Osteocyte (in vitro differentiated cells): Measurements from ENCODE around the gene BOD1. TPM values are rescaled to one million over a fixed set of nuclear protein-coding genes. Genes with fewer than 3 reads are reported as not detected.

ENCODE experiments used
- DNase-seq: peaks from one replicate; pipeline ENCODE4 v3.0.0; 2021; ENCODE audit warnings: mixed read lengths; ENCODE audit not compliant: unreplicated experiment; ENCODE audit errors: extremely low spot score
- H3K27ac Mint-ChIP-seq: one replicate; pipeline ENCODE4 v1.8.0; 2021; ENCODE audit warnings: mild to moderate bottlenecking, mixed read lengths; ENCODE audit not compliant: unreplicated experiment
- H3K27me3 Mint-ChIP-seq: one replicate; pipeline ENCODE4 v1.8.0; 2021; ENCODE audit warnings: mixed read lengths; ENCODE audit not compliant: unreplicated experiment
- H3K36me3 Mint-ChIP-seq: one replicate; pipeline ENCODE4 v1.8.0; 2021; ENCODE audit warnings: mixed read lengths; ENCODE audit not compliant: unreplicated experiment
- H3K4me1 Mint-ChIP-seq: one replicate; pipeline ENCODE4 v1.8.0; 2021; ENCODE audit warnings: mixed read lengths; ENCODE audit not compliant: unreplicated experiment
- H3K4me3 Mint-ChIP-seq: one replicate; pipeline ENCODE4 v1.8.0; 2021; ENCODE audit warnings: mild to moderate bottlenecking, moderate library complexity, mixed read lengths; ENCODE audit not compliant: unreplicated experiment
- H3K9me3 Mint-ChIP-seq: one replicate; pipeline ENCODE4 v1.8.0; 2021; ENCODE audit warnings: mixed read lengths; ENCODE audit not compliant: unreplicated experiment
- total RNA-seq: library from RNA; stranded (reverse); gene quantifications from 2 replicates; pipeline ENCODE4 v1.2.1, GENCODE V29; 2021
- TF ChIP-seq, protein P1 (sequence below): fragments of 200-600 bp; sonication (generic); IDR thresholded peaks from 2 replicates; pipeline ENCODE4 v1.5.0; 2021; ENCODE audit warnings: antibody characterized with exemption, mild to moderate bottlenecking, moderate library complexity

The BOD1 gene
- total RNA-seq, 1 donor from 2014 or later = 70.7 TPM

DNA sequence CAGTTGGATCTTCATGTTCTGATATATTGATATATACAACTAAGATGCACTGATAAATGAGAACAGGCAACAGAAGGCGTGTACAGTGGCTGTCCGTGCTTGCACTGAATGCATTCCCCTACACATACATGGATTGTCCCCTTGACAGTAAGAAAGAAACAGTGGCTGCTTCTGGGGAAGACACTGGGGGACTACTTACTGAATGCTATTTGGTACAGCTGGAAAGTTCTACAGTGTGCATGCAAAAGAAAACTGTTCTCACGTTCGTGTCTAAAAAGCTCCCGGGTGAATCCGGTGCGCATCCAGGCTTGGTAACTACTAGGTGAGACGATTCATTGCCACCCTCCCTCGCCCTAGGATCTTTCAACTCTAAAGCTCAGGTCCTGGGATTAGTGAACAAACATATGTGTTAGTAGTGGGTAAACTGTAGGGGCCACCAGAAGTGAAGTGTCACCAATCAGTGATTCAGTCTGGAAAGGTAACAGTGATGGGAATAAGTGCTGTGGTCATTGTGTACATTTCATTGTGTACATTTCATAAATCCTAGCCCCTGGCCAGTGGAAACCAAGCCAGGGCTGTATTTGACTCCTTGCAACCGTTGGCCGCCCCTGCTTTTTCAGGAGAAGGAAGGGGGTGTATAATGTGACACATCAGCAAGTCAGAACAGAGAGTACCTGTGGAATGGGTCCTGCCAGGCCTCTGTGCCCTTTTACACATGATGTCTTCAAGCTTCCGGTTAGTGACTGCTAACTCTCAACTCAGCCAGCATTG lies 46.3 kb upstream of the BOD1 start:
- TF ChIP-seq, protein P1, sequence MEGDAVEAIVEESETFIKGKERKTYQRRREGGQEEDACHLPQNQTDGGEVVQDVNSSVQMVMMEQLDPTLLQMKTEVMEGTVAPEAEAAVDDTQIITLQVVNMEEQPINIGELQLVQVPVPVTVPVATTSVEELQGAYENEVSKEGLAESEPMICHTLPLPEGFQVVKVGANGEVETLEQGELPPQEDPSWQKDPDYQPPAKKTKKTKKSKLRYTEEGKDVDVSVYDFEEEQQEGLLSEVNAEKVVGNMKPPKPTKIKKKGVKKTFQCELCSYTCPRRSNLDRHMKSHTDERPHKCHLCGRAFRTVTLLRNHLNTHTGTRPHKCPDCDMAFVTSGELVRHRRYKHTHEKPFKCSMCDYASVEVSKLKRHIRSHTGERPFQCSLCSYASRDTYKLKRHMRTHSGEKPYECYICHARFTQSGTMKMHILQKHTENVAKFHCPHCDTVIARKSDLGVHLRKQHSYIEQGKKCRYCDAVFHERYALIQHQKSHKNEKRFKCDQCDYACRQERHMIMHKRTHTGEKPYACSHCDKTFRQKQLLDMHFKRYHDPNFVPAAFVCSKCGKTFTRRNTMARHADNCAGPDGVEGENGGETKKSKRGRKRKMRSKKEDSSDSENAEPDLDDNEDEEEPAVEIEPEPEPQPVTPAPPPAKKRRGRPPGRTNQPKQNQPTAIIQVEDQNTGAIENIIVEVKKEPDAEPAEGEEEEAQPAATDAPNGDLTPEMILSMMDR = no peak
- no peaks in the 10 kb centered on the region for H3K27me3 Mint-ChIP-seq
- no peaks in the 10 kb centered on the region for H3K36me3 Mint-ChIP-seq
- H3K9me3 Mint-ChIP-seq = peaks cover 4% of the 10 kb centered on the region
- no peak for DNase-seq
- H3K4me1 Mint-ChIP-seq = peaks cover 1% of the 10 kb centered on the region
- H3K27ac Mint-ChIP-seq = no peak overlapping the region
- H3K4me3 Mint-ChIP-seq = no peak overlapping the region

- Mint-ChIP-seq H3K4me3 (no peak overlapping the region), H3K27me3 (no peaks in the 10 kb centered on the region)
- TF ChIP-seq, protein P1 = no peak
Observed at GRCh38 chr5:173660481-173661280, 44.2 kb upstream of the BOD1 start.

DNA sequence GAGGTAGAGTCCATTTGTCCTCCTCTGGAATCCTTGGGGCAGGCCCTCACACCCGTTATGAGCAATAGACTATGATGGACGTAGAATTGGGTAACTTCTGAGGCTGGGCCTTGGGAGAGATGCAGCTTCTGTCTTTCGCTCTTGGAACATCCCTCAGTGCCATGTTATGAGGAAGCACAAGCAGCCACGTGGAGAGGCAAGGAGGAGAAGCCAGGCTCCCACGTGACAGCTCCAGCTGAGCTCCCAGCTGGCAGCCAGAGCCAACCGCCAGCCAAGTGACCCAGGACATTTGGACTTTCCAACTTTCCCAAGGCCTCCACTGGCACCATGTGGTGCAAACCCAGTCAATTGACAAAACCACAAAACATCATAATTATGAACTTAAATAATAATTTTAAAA lies 43.0 kb upstream of the BOD1 start:
- no peak overlapping the region for H3K27ac Mint-ChIP-seq
- TF ChIP-seq, protein P1 = no peak
- peaks cover 1% of the 10 kb centered on the region for H3K4me1 Mint-ChIP-seq
- H3K4me3 Mint-ChIP-seq = no peak overlapping the region
- no peaks in the 10 kb centered on the region for H3K27me3 Mint-ChIP-seq
- H3K9me3 Mint-ChIP-seq = no peaks in the 10 kb centered on the region
- H3K36me3 Mint-ChIP-seq = no peaks in the 10 kb centered on the region
- DNase-seq = no peak

More at GRCh38 chr5:173660481-173661280, 44.2 kb upstream of the BOD1 start:
- no peak overlapping the region for H3K27ac Mint-ChIP-seq
- H3K4me1 Mint-ChIP-seq = peaks cover 1% of the 10 kb centered on the region
- peaks cover 1% of the 10 kb centered on the region for H3K9me3 Mint-ChIP-seq
- DNase-seq = no peak
- H3K36me3 Mint-ChIP-seq = no peaks in the 10 kb centered on the region

DNA sequence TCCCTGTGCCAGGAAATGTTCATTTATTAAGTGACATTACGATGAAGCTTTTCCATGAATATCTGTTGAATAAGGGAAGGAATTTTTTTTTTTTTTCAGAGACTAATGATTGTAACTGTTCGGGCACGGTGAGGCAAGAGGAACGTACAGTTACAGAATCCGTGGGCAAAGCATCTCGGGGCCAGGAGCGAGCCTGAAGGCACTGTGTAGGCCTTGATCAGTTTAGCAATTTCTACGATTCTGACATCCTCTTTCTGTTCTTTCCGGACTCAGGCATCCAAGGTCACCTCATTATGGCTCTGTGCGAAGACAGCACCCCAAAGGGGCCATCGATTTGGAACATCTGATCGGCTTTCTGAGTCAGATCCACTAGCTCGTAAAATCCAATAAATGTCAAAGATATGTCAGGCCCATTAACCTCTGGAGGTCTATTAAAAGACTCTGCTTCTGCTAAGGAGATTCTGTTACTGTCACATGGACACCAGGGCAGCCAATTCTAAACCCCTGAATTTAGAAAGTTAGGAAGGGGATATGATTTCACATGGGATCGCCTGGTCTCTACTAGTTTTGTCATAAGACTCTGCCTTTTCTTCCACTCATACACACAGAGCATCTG lies 41.4 kb upstream of the BOD1 start:
- Mint-ChIP-seq H3K9me3 (peaks cover 5% of the 10 kb centered on the region), H3K4me1 (peaks cover 3% of the 10 kb centered on the region), H3K36me3 (peaks cover 2% of the 10 kb centered on the region), H3K27ac (no peak overlapping the region), H3K27me3 (no peaks in the 10 kb centered on the region), H3K4me3 (no peak overlapping the region)
- no peak for DNase-seq
- TF ChIP-seq, protein P1 = no peak
